ENCODE data around the gene CYP2W1. TPM values are rescaled to one million over a fixed set of nuclear protein-coding genes. Genes with fewer than 3 reads are reported as not detected.
A peak's percentile ranks its signal among the peaks of the same experiment; 100 is the strongest.

CYP2W1 gene
- total RNA-seq, 6 experiments from 2014 or later, result 0.15 to 0.25 TPM; not detected in 4

- peaks cover 19% of the 10 kb centered on the region for H3K9me3 Mint-ChIP-seq
- H3K4me3 Mint-ChIP-seq, result no peak overlapping the region
- H3K36me3 Mint-ChIP-seq (ENCODE audit: low read depth), result peaks cover 44% of the 10 kb centered on the region
- H3K27me3 Mint-ChIP-seq (ENCODE audit: insufficient read depth), result peaks cover under 1% of the 10 kb centered on the region
- DNase-seq, result no peak
- H3K4me1 Mint-ChIP-seq (ENCODE audit: low read depth), result peaks cover 15% of the 10 kb centered on the region
- TF ChIP-seq CTCF (IDR thresholded peaks at IDR 0.05), result no peak
- H3K27ac Mint-ChIP-seq, result no peak overlapping the region
These were observed 40.0 kb downstream of the CYP2W1 start for GRCh38 chr7:1022801-1023465.

GRCh38 chr7:1024331-1024841 is 41.4 kb downstream of the CYP2W1 start:
- Mint-ChIP-seq H3K27me3 (ENCODE audit: insufficient read depth) (no peaks in the 10 kb centered on the region; the same call in none of the 2 replicates), H3K9me3 (peaks cover 19% of the 10 kb centered on the region), H3K4me1 (ENCODE audit: low read depth) (peaks cover 23% of the 10 kb centered on the region), H3K27ac (no peak overlapping the region), H3K4me3 (no peak overlapping the region), H3K36me3 (ENCODE audit: low read depth) (peaks cover 40% of the 10 kb centered on the region)
- DNase-seq, result no peak
- no peak for TF ChIP-seq CTCF (IDR thresholded peaks at IDR 0.05)

GRCh38 chr7:1024876-1025742 is 42.1 kb downstream of the CYP2W1 start:
- Mint-ChIP-seq H3K4me3 (no peak overlapping the region), H3K4me1 (ENCODE audit: low read depth) (peaks cover 23% of the 10 kb centered on the region), H3K27me3 (ENCODE audit: insufficient read depth) (no peaks in the 10 kb centered on the region; the same call in 1 of the 2 replicates), H3K36me3 (ENCODE audit: low read depth) (peaks cover 40% of the 10 kb centered on the region), H3K27ac (no peak overlapping the region), H3K9me3 (peaks cover 19% of the 10 kb centered on the region)
- no peak for TF ChIP-seq CTCF (IDR thresholded peaks at IDR 0.05)
- DNase-seq, result no peak

GRCh38 chr7:1025743-1026581 is 43.0 kb downstream of the CYP2W1 start:
- Mint-ChIP-seq H3K27ac (no peak overlapping the region), H3K27me3 (ENCODE audit: insufficient read depth) (no peaks in the 10 kb centered on the region; the same call in 1 of the 2 replicates), H3K4me1 (ENCODE audit: low read depth) (peaks cover 23% of the 10 kb centered on the region), H3K9me3 (peaks cover 19% of the 10 kb centered on the region), H3K36me3 (ENCODE audit: low read depth) (peaks cover 40% of the 10 kb centered on the region), H3K4me3 (peak overlapping the region; percentile 94; the same call in 1 of the 2 replicates)
- DNase-seq, result no peak
- no peak for TF ChIP-seq CTCF (IDR thresholded peaks at IDR 0.05)

GRCh38 chr7:1026721-1027161 is 43.8 kb downstream of the CYP2W1 start:
- Mint-ChIP-seq H3K27me3 (ENCODE audit: insufficient read depth) (no peaks in the 10 kb centered on the region; the same call in 1 of the 2 replicates), H3K9me3 (peaks cover 14% of the 10 kb centered on the region), H3K4me1 (ENCODE audit: low read depth) (peaks cover 23% of the 10 kb centered on the region), H3K4me3 (peak overlapping the region; percentile 94), H3K27ac (peak overlapping the region; percentile 53; the same call in 1 of the 2 replicates), H3K36me3 (ENCODE audit: low read depth) (peaks cover 33% of the 10 kb centered on the region)
- DNase-seq, result no peak
- TF ChIP-seq CTCF (IDR thresholded peaks at IDR 0.05), result no peak
